Thyroid gland (tissue), 4 donors: Measurements from ENCODE around the gene PPP2R2C.

Source experiments
- POLR2A ChIP-seq, 2 donors: fragments of 450-650 bp; IDR thresholded peaks; one replicate each; pipeline ENCODE4 v1.6.1; 2017; ENCODE audit warnings: antibody characterized with exemption in 2 of 2, mild to moderate bottlenecking in 2 of 2, moderate library complexity in 1 of 2
- TF ChIP-seq, protein P1 (sequence below), 6 experiments: fragments of 200-600 bp in 3 of 6; fragments of 450-650 bp in 3 of 6; sonication (generic) in 3 of 6; IDR thresholded peaks; one replicate each; pipeline ENCODE4 v1.5.1; 2016 to 2019; ENCODE audit warnings: antibody characterized with exemption in 6 of 6, mild to moderate bottlenecking in 2 of 6, inconsistent platforms in 1 of 6, moderate library complexity in 1 of 6

DNA sequence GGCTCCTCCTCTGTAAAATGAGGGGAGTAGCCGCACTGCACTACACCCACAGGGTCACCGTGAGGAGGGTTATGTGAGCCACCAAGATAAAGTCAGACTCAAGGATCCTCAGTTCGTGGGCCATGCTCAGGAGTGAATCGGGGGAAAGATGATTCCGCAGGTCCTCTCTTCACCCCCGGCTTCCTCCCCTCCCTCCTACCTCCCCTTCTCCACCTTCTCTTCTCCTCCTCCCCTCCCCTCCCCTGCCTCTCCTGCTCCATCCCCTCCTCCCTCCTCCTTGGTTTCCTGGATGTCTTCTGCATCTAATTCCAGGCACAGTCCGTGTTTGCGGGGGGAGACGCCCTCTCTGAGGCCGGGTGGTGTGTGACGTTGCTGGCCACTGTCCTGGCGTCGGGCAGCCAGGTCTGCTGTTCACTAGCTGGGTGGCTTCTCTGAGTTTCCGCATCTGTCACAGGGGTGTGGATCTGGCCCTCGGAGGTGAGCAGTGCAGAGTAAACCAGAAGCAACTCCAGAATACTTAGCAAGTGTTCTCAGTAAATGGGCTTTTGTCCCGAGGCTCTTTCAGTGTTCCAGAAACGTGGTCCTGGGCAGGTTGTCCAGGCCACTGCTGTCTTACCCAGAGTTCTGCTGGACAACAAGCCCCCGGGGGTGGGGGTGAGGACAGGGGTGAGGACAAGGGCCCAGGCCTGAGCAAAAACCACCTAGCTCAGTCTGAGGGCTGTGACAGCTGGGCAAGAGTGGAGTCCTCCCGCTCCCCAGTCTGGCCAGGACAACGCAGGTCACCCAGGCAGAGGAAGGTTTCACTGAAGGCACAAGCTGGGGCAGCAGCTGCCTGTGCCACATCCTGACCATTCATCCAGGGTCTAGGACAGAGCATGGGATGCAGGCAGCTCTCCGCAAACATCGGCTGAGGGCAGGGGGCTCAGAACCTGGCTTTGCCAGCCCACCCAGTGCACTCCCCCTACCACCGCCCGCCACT is 92.4 kb downstream of the PPP2R2C start:
- TF ChIP-seq, protein P1, sequence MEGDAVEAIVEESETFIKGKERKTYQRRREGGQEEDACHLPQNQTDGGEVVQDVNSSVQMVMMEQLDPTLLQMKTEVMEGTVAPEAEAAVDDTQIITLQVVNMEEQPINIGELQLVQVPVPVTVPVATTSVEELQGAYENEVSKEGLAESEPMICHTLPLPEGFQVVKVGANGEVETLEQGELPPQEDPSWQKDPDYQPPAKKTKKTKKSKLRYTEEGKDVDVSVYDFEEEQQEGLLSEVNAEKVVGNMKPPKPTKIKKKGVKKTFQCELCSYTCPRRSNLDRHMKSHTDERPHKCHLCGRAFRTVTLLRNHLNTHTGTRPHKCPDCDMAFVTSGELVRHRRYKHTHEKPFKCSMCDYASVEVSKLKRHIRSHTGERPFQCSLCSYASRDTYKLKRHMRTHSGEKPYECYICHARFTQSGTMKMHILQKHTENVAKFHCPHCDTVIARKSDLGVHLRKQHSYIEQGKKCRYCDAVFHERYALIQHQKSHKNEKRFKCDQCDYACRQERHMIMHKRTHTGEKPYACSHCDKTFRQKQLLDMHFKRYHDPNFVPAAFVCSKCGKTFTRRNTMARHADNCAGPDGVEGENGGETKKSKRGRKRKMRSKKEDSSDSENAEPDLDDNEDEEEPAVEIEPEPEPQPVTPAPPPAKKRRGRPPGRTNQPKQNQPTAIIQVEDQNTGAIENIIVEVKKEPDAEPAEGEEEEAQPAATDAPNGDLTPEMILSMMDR (IDR thresholded peaks at IDR 0.05): no peak
- no peak for TF ChIP-seq POLR2A (IDR thresholded peaks at IDR 0.05)
